ENCODE data around the gene CDC42BPA. TPM values are rescaled to one million over a fixed set of nuclear protein-coding genes. Genes with fewer than 3 reads are reported as not detected.

Gene CDC42BPA
- total RNA-seq, 4 donors from 2014 or later: 47.0 to 58.6 (median 54.8) TPM

GRCh38 chr1:227218870-227219573 is 99.3 kb downstream of the CDC42BPA start:
- no peak for DNase-seq (ENCODE audit: low spot score in 2 of 2)
- TF ChIP-seq EP300 (IDR thresholded peaks at IDR 0.05) (no peak), CTCF (IDR thresholded peaks at IDR 0.05) (no peak), POLR2A (IDR thresholded peaks at IDR 0.05) (no peak)
- Histone ChIP-seq H3K36me3 (no peaks in the 10 kb centered on the region), H3K4me3 (no peak overlapping the region), H3K27me3 (no peaks in the 10 kb centered on the region), H3K4me1 (peaks cover 0 to 12% (median 0%) of the 10 kb centered on the region in 4 donors), H3K27ac (no peak overlapping the region), H3K9me3 (no peaks in the 10 kb centered on the region)
- 78 to 80% methylated on average over 6 of the region's 6 CpGs for WGBS, 2 donors

- TF ChIP-seq POLR2A (IDR thresholded peaks at IDR 0.05): no peak
- no peak for TF ChIP-seq EP300 (IDR thresholded peaks at IDR 0.05)
- no peak for TF ChIP-seq CTCF (IDR thresholded peaks at IDR 0.05)
- no peak overlapping the region for H3K4me3 ChIP-seq
- peaks cover 0 to 6% (median 0%) of the 10 kb centered on the region in 3 donors for H3K36me3 ChIP-seq
- H3K9me3 ChIP-seq: no peaks in the 10 kb centered on the region
- 95% methylated on average over 2 of the region's 2 CpGs for WGBS, 2 donors
- no peak overlapping the region for H3K27ac ChIP-seq
- peaks cover 0 to 6% (median 0%) of the 10 kb centered on the region in 4 donors for H3K4me1 ChIP-seq
- no peaks in the 10 kb centered on the region for H3K27me3 ChIP-seq
- DNase-seq (ENCODE audit: low spot score in 2 of 2): no peak
Measured at GRCh38 chr1:227215863-227216510, 102.3 kb downstream of the CDC42BPA start.

- no peak overlapping the region for H3K4me3 ChIP-seq
- H3K27me3 ChIP-seq: no peaks in the 10 kb centered on the region
- peaks cover 0 to 6% (median 0%) of the 10 kb centered on the region in 3 donors for H3K36me3 ChIP-seq
- H3K27ac ChIP-seq: no peak overlapping the region
- no peak for DNase-seq (ENCODE audit: low spot score in 2 of 2)
- WGBS, 2 donors: 76 to 78% methylated on average over 3 of the region's 3 CpGs
- peaks cover 0 to 6% (median 0%) of the 10 kb centered on the region in 4 donors for H3K4me1 ChIP-seq
- no peak for TF ChIP-seq EP300 (IDR thresholded peaks at IDR 0.05)
- no peak for TF ChIP-seq POLR2A (IDR thresholded peaks at IDR 0.05)
- TF ChIP-seq CTCF (IDR thresholded peaks at IDR 0.05): no peak
- H3K9me3 ChIP-seq: no peaks in the 10 kb centered on the region
Measured at GRCh38 chr1:227214207-227214606, 104.1 kb downstream of the CDC42BPA start.

- 74% methylated on average over 4 of the region's 4 CpGs for WGBS, 2 donors
- Histone ChIP-seq H3K9me3 (no peaks in the 10 kb centered on the region), H3K27ac (no peak overlapping the region), H3K36me3 (peaks cover 0 to 6% (median 0%) of the 10 kb centered on the region in 3 donors), H3K4me3 (no peak overlapping the region), H3K27me3 (no peaks in the 10 kb centered on the region), H3K4me1 (peaks cover 0 to 6% (median 0%) of the 10 kb centered on the region in 4 donors)
- no peak for DNase-seq (ENCODE audit: low spot score in 2 of 2)
- no peak for TF ChIP-seq EP300 (IDR thresholded peaks at IDR 0.05)
Measured at GRCh38 chr1:227213426-227213825, 104.9 kb downstream of the CDC42BPA start.

- no peak for TF ChIP-seq CTCF (IDR thresholded peaks at IDR 0.05)
- TF ChIP-seq EP300 (IDR thresholded peaks at IDR 0.05): no peak
- TF ChIP-seq POLR2A (IDR thresholded peaks at IDR 0.05): no peak
- H3K27me3 ChIP-seq: no peaks in the 10 kb centered on the region
- no peak overlapping the region for H3K4me3 ChIP-seq
- DNase-seq (ENCODE audit: low spot score in 2 of 2): no peak
- peaks cover 0 to 6% (median 0%) of the 10 kb centered on the region in 3 donors for H3K36me3 ChIP-seq
- WGBS, 2 donors: 95 to 97% methylated on average over 3 of the region's 3 CpGs
- H3K4me1 ChIP-seq: peaks cover 0 to 6% (median 0%) of the 10 kb centered on the region in 4 donors
- H3K9me3 ChIP-seq: no peaks in the 10 kb centered on the region
- no peak overlapping the region for H3K27ac ChIP-seq
Measured at GRCh38 chr1:227212164-227212563, 106.1 kb downstream of the CDC42BPA start.
